Uterus (tissue), 2 donors: ENCODE results near the gene SREBF1.

Experiments used
- POLR2A ChIP-seq, 2 donors: fragments of 450-650 bp; IDR thresholded peaks; one replicate each; pipeline ENCODE4 v1.6.1; 2016; ENCODE audit warnings: antibody characterized with exemption in 2 of 2, mild to moderate bottlenecking in 1 of 2, moderate library complexity in 1 of 2
- TF ChIP-seq, protein P1 (sequence below), 4 experiments: fragments of 200-600 bp in 2 of 4; fragments of 450-650 bp in 2 of 4; sonication (generic) in 2 of 4; IDR thresholded peaks; one replicate each; pipeline ENCODE4 v1.5.1; 2016 to 2019; ENCODE audit warnings: antibody characterized with exemption in 4 of 4, mild to moderate bottlenecking in 2 of 4, moderate library complexity in 1 of 4

DNA sequence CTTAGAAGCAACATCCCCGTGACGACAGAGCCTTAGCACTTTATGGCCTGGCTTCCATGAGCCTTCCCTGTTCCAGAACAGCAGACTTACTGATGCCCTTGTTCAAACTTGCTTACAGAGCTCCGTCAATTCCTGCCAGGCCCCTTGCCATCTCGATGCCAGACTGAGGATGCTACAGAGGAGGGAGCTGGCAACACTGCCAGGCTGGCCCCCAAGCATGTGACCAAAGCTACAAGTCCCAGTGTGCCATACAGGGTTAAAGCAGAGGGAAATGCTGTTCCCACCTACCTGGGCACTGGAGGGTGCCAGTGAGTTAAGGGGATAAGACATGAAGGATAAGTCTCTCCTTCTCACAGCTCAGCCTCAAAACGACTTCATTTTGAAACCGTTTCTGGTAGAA is 33.5 kb upstream of the SREBF1 start:
- TF ChIP-seq, protein P1, sequence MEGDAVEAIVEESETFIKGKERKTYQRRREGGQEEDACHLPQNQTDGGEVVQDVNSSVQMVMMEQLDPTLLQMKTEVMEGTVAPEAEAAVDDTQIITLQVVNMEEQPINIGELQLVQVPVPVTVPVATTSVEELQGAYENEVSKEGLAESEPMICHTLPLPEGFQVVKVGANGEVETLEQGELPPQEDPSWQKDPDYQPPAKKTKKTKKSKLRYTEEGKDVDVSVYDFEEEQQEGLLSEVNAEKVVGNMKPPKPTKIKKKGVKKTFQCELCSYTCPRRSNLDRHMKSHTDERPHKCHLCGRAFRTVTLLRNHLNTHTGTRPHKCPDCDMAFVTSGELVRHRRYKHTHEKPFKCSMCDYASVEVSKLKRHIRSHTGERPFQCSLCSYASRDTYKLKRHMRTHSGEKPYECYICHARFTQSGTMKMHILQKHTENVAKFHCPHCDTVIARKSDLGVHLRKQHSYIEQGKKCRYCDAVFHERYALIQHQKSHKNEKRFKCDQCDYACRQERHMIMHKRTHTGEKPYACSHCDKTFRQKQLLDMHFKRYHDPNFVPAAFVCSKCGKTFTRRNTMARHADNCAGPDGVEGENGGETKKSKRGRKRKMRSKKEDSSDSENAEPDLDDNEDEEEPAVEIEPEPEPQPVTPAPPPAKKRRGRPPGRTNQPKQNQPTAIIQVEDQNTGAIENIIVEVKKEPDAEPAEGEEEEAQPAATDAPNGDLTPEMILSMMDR (IDR thresholded peaks at IDR 0.05): no peak
- TF ChIP-seq POLR2A (IDR thresholded peaks at IDR 0.05): no peak
